Measurements from ENCODE around the gene CACNG7.

The CACNG7 gene

GRCh38 chr19:53957448-53958167 is 48.5 kb downstream of the CACNG7 start:
- H3K4me3 ChIP-seq (ENCODE audit: low read depth, low read length) = no peak overlapping the region

GRCh38 chr19:53958168-53958571 is 49.1 kb downstream of the CACNG7 start:
- Histone ChIP-seq H3K4me3 (ENCODE audit: low read depth, low read length) (no peak overlapping the region), H3K27me3 (ENCODE audit: control insufficient read depth, insufficient read depth, low read length) (peaks cover 4% of the 10 kb centered on the region), H3K4me2 (ENCODE audit: low read length) (no peak overlapping the region), H3K4me1 (peaks cover 2% of the 10 kb centered on the region), H3K27ac (no peak overlapping the region), H3K36me3 (ENCODE audit: control insufficient read depth, insufficient read depth, low read length) (no peaks in the 10 kb centered on the region), H2AFZ (no peak overlapping the region), H3K79me2 (no peaks in the 10 kb centered on the region), H3K9ac (no peak overlapping the region), H3K9me3 (ENCODE audit: control insufficient read depth, low read length) (no peaks in the 10 kb centered on the region)
- TF ChIP-seq CTCF (IDR thresholded peaks at IDR 0.05) = no peak

More at GRCh38 chr19:53957448-53958167, 48.5 kb downstream of the CACNG7 start:
- Histone ChIP-seq H3K27ac (no peak overlapping the region), H3K4me1 (peaks cover 2% of the 10 kb centered on the region), H2AFZ (no peak overlapping the region), H3K9ac (no peak overlapping the region), H3K4me2 (ENCODE audit: low read length) (no peak overlapping the region), H3K36me3 (ENCODE audit: control insufficient read depth, insufficient read depth, low read length) (no peaks in the 10 kb centered on the region), H3K79me2 (no peaks in the 10 kb centered on the region), H3K27me3 (ENCODE audit: control insufficient read depth, insufficient read depth, low read length) (peaks cover 4% of the 10 kb centered on the region), H3K9me3 (ENCODE audit: control insufficient read depth, low read length) (no peaks in the 10 kb centered on the region)
- TF ChIP-seq CTCF (IDR thresholded peaks at IDR 0.05) = no peak

- H3K36me3 ChIP-seq (ENCODE audit: control insufficient read depth, insufficient read depth, low read length) = no peaks in the 10 kb centered on the region
- H3K4me2 ChIP-seq (ENCODE audit: low read length) = no peak overlapping the region
- no peak overlapping the region for H3K4me3 ChIP-seq (ENCODE audit: low read depth, low read length)
- H3K27me3 ChIP-seq (ENCODE audit: control insufficient read depth, insufficient read depth, low read length) = peaks cover 4% of the 10 kb centered on the region
- H3K27ac ChIP-seq = no peak overlapping the region
- H3K9ac ChIP-seq = no peak overlapping the region
- H2AFZ ChIP-seq = no peak overlapping the region
- TF ChIP-seq CTCF (IDR thresholded peaks at IDR 0.05) = no peak
- no peaks in the 10 kb centered on the region for H3K79me2 ChIP-seq
- no peaks in the 10 kb centered on the region for H3K9me3 ChIP-seq (ENCODE audit: control insufficient read depth, low read length)
- peaks cover 2% of the 10 kb centered on the region for H3K4me1 ChIP-seq
Observed at GRCh38 chr19:53958823-53959757, 50.0 kb downstream of the CACNG7 start.

GRCh38 chr19:53960187-53960586 is 51.1 kb downstream of the CACNG7 start:
- Histone ChIP-seq H3K9ac (no peak overlapping the region), H3K27ac (no peak overlapping the region), H3K79me2 (no peaks in the 10 kb centered on the region), H3K36me3 (ENCODE audit: control insufficient read depth, insufficient read depth, low read length) (no peaks in the 10 kb centered on the region), H2AFZ (no peak overlapping the region), H3K27me3 (ENCODE audit: control insufficient read depth, insufficient read depth, low read length) (peaks cover 4% of the 10 kb centered on the region), H3K4me2 (ENCODE audit: low read length) (no peak overlapping the region), H3K4me1 (peaks cover 2% of the 10 kb centered on the region), H3K9me3 (ENCODE audit: control insufficient read depth, low read length) (no peaks in the 10 kb centered on the region), H3K4me3 (ENCODE audit: low read depth, low read length) (no peak overlapping the region)
- TF ChIP-seq CTCF (IDR thresholded peaks at IDR 0.05) = no peak
